ENCODE results near the gene SFTA2.

DNA sequence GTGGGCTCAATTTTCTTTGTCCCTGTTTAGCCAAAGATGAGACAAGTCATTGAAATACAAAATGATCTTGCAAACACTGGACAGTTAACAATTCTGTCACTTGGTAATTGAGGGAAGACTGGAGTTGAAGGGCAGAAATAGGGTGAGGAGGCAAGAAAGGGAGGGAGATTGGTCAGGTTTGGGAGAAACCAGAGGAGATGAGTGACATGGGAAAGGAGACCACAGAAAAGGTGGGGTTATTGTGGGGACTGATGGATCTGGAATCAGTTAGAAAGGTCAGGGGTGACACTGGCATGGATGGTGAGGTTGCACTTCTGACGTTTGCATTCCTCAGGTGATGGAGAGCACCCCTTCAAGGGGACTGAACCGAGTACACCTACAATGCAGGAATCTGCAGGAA, 23.3 kb downstream of the SFTA2 start:
- TF ChIP-seq, protein P1, sequence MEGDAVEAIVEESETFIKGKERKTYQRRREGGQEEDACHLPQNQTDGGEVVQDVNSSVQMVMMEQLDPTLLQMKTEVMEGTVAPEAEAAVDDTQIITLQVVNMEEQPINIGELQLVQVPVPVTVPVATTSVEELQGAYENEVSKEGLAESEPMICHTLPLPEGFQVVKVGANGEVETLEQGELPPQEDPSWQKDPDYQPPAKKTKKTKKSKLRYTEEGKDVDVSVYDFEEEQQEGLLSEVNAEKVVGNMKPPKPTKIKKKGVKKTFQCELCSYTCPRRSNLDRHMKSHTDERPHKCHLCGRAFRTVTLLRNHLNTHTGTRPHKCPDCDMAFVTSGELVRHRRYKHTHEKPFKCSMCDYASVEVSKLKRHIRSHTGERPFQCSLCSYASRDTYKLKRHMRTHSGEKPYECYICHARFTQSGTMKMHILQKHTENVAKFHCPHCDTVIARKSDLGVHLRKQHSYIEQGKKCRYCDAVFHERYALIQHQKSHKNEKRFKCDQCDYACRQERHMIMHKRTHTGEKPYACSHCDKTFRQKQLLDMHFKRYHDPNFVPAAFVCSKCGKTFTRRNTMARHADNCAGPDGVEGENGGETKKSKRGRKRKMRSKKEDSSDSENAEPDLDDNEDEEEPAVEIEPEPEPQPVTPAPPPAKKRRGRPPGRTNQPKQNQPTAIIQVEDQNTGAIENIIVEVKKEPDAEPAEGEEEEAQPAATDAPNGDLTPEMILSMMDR (IDR thresholded peaks at IDR 0.05): no peak
- TF ChIP-seq POLR2A (IDR thresholded peaks at IDR 0.05): no peak

Measured in esophagus squamous epithelium (tissue), 4 donors.